ENCODE measurements around the gene GCNT4.

The GCNT4 gene

DNA sequence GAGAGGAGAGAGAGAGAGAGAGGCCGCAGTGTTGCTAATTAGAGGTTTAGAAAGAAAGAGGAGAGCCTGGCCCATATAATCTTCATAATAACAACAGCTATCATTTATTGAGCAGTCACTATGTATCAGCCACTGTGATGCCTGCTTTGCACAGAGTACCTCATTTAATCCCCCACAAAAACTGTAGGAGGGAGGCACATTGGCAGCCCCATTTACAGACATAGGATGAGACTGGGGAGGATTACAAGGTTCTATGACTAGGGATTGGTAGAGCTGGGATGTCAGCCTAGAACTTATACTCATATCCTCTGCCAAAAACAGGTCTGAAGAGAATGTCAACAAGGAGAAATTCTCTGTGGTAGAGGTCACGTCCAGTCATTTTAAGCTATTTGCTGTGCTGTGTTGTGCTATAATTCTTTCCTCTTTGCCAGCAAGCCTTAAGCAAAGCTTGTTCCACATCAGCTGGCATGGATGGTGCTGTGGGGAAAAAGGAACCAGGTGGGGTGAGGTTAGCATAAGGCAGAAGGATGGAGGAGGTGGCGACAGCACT lies 6.7 kb upstream of the GCNT4 start:
- no peak overlapping the region for H3K4me3 ChIP-seq (ENCODE audit: low read depth, low read length)

DNA sequence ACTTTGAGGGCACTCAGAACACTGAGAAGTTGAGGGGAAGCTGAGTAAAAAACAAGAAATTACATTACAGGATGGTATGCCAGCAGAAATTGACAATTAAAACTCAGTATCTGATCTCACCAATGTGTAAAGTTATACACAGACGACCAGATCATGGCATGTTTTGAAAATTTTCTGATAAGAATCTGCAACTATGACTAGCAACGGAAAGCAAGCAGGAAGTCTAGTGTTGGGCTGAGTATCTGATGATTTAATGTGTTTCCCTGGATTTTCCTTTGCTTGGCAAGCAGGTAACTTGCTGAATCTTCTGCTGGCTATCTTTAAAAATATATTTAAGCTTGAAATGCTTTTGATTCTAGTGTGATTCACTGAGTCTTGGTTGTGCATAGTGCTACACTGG lies 5.2 kb upstream of the GCNT4 start:
- DNase-seq (ENCODE audit: low read depth) = no peak
- in situ Hi-C loops (cut with HindIII; ENCODE audit: low sequenced_read_pairs) = no loop called here
- TF ChIP-seq, protein P1, sequence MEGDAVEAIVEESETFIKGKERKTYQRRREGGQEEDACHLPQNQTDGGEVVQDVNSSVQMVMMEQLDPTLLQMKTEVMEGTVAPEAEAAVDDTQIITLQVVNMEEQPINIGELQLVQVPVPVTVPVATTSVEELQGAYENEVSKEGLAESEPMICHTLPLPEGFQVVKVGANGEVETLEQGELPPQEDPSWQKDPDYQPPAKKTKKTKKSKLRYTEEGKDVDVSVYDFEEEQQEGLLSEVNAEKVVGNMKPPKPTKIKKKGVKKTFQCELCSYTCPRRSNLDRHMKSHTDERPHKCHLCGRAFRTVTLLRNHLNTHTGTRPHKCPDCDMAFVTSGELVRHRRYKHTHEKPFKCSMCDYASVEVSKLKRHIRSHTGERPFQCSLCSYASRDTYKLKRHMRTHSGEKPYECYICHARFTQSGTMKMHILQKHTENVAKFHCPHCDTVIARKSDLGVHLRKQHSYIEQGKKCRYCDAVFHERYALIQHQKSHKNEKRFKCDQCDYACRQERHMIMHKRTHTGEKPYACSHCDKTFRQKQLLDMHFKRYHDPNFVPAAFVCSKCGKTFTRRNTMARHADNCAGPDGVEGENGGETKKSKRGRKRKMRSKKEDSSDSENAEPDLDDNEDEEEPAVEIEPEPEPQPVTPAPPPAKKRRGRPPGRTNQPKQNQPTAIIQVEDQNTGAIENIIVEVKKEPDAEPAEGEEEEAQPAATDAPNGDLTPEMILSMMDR (IDR thresholded peaks at IDR 0.05; ENCODE audit: low read depth, low read length, missing control alignments) = no peak
- H3K4me3 ChIP-seq (ENCODE audit: low read depth, low read length) = no peak overlapping the region

More for the DNA sequence above, 6.7 kb upstream of the GCNT4 start:
- TF ChIP-seq, protein P1 (IDR thresholded peaks at IDR 0.05; ENCODE audit: low read depth, low read length, missing control alignments) = no peak
- in situ Hi-C loops (cut with HindIII; ENCODE audit: low sequenced_read_pairs) = no loop called here
- DNase-seq (ENCODE audit: low read depth) = no peak

DNA sequence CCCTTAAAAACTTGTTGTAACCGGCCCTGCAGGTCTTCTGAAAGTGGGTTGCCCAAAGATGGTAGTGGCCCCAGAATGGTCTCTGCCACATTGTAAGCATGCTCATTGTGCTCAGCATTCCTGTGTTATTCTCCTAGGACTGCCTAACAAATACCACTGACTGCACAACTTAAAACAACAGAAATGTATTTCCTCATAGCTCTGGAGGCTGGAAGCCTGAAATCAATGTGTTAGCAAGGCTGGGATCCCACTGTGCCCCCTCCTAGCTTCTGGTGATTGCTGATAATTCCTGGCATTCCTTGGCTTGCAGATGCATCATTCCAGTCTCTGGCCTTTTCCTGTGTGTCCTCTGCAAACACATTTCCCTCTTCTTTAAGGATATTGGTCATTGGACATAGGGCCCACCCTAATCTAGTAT lies 3.4 kb upstream of the GCNT4 start:
- TF ChIP-seq, protein P1 (IDR thresholded peaks at IDR 0.05; ENCODE audit: low read depth, low read length, missing control alignments) = no peak
- H3K4me3 ChIP-seq (ENCODE audit: low read depth, low read length) = no peak overlapping the region
- DNase-seq (ENCODE audit: low read depth) = no peak
- in situ Hi-C loops (cut with HindIII; ENCODE audit: low sequenced_read_pairs) = no loop called here

DNA sequence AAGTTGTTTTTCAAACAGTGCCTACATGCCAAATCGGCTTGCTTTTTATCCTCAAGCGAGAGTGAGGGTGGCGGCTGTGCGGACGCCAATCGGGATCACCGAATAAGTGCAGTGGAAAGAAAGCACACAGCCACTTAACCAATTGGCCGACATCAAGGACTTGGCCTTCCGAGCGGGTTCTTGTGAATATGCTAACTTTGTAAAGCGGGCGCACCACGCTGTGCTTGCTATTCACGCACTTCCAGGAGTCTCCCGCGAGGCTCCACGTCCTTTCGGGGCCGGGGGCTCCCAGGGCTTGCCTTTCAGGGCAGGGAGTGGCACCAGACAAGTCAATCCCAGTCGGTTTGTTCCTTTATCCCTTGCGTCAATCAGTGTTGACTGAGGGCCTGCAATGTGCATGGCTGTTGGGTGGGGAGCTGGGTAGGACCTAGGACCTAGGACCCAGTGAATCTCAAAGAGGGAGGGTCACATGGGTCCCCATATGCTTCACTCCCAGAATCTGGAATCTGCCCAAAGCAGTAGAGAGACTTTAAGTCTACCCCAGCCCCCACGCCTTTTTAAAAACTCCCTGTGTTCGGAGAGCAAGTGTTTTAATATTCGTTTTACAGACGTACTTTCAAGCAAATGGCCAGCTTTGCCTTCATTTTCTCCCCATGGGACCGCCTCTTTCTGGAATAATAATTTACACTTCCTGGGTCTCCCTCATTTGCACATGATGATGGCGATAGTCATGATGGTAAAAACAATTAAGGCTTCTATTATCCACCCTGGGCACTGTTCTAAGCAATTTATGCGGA lies 2.0 kb upstream of the GCNT4 start:
- H3K4me3 ChIP-seq (ENCODE audit: low read depth, low read length) = peak overlapping the region; percentile 60
- in situ Hi-C loops (cut with HindIII; ENCODE audit: low sequenced_read_pairs) = no loop called here
- DNase-seq (ENCODE audit: low read depth) = no peak
- TF ChIP-seq, protein P1 (IDR thresholded peaks at IDR 0.05; ENCODE audit: low read depth, low read length, missing control alignments) = no peak

DNA sequence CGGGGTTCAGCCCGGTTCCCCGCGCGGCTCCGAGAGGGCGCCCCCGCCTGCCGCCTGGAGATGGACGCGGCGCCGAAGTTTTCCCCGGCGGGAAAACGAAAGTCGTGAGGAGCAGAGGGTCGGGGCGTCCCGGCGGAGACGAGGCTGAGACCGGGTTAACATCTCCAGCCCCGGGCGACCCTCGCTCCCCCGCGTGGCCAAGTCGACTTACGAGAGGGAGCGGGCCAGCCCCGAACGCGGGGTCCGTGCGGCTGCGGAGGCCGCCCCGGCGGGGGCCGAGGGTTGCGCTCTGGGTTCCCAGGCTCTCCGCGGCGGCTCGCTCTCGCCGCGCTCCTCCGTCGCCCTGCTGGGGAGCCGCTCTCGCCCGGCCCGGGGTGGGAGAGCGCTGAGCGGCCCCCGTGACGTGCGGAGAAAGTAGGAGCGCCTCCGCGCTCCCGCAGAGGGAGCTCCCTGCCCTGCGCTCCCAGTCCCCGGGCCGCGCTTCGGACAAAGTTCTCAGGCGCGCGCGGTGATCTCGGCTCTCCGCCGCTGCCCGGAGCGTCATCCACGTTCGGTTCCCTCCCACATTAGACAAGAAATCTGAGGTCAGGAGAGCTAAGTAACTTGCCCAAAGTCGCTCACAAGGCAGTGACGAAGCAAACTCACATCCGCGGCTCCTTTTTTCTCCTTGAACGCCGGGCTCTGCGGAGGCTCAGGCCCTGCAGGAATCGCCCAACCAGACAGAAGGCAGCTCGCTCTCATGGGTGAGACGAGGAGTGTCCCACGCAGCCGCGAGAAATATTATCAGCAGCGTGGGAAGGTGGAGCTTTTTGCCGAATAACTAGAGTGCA lies 1.2 kb upstream of the GCNT4 start:
- DNase-seq (ENCODE audit: low read depth) = no peak
- TF ChIP-seq, protein P1 (IDR thresholded peaks at IDR 0.05; ENCODE audit: low read depth, low read length, missing control alignments) = no peak
- in situ Hi-C loops (cut with HindIII; ENCODE audit: low sequenced_read_pairs) = no loop called here
- peak overlapping the region; percentile 60 for H3K4me3 ChIP-seq (ENCODE audit: low read depth, low read length)

DNA sequence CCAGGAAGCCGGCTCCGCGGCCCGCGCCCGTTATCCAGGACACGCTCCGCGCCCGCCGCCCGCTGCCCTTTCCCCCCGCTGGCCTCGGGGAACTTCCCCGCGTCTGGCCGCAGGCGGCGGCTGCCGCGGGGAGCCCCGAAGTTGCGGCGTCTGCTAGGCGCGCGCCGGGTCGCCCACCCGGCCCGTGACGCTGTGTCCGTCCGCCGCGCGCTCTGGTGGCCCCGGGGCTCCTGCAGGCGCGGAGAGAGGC lies 621 bp upstream of the GCNT4 start:
- H3K4me3 ChIP-seq (ENCODE audit: low read depth, low read length) = peak overlapping the region; percentile 60
- DNase-seq (ENCODE audit: low read depth) = no peak
- in situ Hi-C loops (cut with HindIII; ENCODE audit: low sequenced_read_pairs) = no loop called here
- TF ChIP-seq, protein P1 (IDR thresholded peaks at IDR 0.05; ENCODE audit: low read depth, low read length, missing control alignments) = no peak
